ENCODE results near the gene SLC6A1.

Gene SLC6A1

DNA sequence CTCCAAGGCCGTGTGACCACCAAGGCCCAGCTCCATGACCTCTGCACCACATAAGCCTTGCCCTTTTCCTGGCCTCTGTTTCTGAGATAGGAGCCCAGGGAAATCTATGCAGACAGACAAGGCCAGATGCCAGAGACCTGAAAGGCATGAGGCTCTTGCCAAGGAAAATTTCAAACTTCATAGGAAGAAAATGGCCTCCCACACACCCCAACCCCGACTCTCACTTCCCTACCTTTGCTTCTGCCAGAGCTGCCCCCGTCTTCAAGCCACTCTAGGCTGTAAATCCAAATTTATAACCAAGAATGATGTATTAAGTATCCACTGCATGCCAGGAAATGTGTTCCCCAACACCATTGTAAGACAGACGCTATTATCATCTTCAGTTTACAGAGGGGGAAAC is 96.3 kb downstream of the SLC6A1 start:
- H3K9ac ChIP-seq (ENCODE audit: low read length): no peak overlapping the region
- H3K4me3 ChIP-seq (ENCODE audit: insufficient read depth, low read length, poor library complexity, severe bottlenecking): no peak overlapping the region
- H3K27ac ChIP-seq (ENCODE audit: low read depth, low read length): no peak overlapping the region
- no peak overlapping the region for H2AFZ ChIP-seq (ENCODE audit: low read depth, low read length, severe bottlenecking)
- no peak for TF ChIP-seq CTCF (IDR thresholded peaks at IDR 0.05; ENCODE audit: insufficient read depth, low read length, poor library complexity, severe bottlenecking)
- TF ChIP-seq EZH2phosphoT487 (conservative IDR thresholded peaks at IDR 0.05; ENCODE audit: low read length): no peak
- no peaks in the 10 kb centered on the region for H3K9me3 ChIP-seq (ENCODE audit: insufficient read depth, low read length)
- no peaks in the 10 kb centered on the region for H3K36me3 ChIP-seq (ENCODE audit: low read length)
- H3K79me2 ChIP-seq (ENCODE audit: insufficient read depth, low read length): no peaks in the 10 kb centered on the region
- no peak overlapping the region for H3K4me2 ChIP-seq (ENCODE audit: low read depth, low read length, poor library complexity, severe bottlenecking)
- H4K20me1 ChIP-seq (ENCODE audit: low read depth, low read length): no peaks in the 10 kb centered on the region
- H3K9me2 ChIP-seq (replicated peaks; ENCODE audit: insufficient read depth, low read length): no peaks in the 10 kb centered on the region
- H3K27me3 ChIP-seq (ENCODE audit: low read length): no peaks in the 10 kb centered on the region
- no peaks in the 10 kb centered on the region for H3F3A ChIP-seq (ENCODE audit: insufficient read depth)

All from SU-DHL-6 (cell line).